ENCODE measurements around the gene GGTLC2.

Gene GGTLC2

DNA sequence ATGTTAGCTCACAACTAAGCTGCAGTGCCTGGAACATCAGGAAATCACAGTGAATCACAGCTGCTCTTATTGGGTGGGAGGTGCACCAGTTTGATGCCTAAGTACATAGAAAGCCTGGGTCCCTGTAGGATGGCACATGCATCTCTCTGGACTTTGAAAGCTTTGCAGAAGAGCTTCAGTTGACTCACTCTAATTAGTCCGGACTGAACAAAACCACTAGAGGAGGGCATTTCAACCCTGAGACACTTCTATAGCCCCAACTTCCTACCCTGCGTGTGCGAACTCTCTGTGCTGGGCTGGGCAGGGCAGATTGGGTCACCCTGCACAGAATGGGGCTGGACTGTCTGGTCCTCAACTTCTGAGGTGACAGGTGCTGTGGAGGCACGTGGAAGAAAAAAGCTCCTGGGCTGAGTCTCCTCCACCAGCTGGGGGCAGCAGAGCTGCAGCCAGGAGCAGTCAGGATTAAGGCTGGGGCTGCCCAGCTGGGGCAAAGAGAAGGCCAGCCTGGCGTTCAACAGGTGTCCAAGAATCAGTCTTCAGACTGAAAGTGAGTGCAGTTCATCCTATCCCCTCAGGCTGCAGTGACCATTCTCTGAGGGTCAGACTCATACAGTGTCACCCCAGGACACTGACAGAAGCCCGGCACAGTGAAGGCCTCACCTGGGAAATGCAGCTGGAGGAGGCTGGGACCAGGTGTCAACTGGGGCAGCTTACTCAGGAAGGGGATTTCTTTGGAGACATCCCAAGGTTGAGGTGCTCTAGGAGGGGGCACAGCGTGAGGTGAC, 22.1 kb downstream of the GGTLC2 start:
- DNase-seq: no peak
- peaks cover 0 to 4% (median 0%) of the 10 kb centered on the region in 3 donors for H3K9me3 ChIP-seq
- H3K4me1 ChIP-seq: no peaks in the 10 kb centered on the region
- TF ChIP-seq, protein P1, sequence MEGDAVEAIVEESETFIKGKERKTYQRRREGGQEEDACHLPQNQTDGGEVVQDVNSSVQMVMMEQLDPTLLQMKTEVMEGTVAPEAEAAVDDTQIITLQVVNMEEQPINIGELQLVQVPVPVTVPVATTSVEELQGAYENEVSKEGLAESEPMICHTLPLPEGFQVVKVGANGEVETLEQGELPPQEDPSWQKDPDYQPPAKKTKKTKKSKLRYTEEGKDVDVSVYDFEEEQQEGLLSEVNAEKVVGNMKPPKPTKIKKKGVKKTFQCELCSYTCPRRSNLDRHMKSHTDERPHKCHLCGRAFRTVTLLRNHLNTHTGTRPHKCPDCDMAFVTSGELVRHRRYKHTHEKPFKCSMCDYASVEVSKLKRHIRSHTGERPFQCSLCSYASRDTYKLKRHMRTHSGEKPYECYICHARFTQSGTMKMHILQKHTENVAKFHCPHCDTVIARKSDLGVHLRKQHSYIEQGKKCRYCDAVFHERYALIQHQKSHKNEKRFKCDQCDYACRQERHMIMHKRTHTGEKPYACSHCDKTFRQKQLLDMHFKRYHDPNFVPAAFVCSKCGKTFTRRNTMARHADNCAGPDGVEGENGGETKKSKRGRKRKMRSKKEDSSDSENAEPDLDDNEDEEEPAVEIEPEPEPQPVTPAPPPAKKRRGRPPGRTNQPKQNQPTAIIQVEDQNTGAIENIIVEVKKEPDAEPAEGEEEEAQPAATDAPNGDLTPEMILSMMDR (IDR thresholded peaks at IDR 0.05): no peak
- intact Hi-C loops (cut with DNase I; ENCODE audit: low total_unique reads): no loop called here
- no peak overlapping the region for H3K4me3 ChIP-seq
- no peak overlapping the region for H3K27ac ChIP-seq
- H3K36me3 ChIP-seq: no peaks in the 10 kb centered on the region
- H3K27me3 ChIP-seq: peaks cover 0 to 23% of the 10 kb centered on the region in 2 donors

DNA sequence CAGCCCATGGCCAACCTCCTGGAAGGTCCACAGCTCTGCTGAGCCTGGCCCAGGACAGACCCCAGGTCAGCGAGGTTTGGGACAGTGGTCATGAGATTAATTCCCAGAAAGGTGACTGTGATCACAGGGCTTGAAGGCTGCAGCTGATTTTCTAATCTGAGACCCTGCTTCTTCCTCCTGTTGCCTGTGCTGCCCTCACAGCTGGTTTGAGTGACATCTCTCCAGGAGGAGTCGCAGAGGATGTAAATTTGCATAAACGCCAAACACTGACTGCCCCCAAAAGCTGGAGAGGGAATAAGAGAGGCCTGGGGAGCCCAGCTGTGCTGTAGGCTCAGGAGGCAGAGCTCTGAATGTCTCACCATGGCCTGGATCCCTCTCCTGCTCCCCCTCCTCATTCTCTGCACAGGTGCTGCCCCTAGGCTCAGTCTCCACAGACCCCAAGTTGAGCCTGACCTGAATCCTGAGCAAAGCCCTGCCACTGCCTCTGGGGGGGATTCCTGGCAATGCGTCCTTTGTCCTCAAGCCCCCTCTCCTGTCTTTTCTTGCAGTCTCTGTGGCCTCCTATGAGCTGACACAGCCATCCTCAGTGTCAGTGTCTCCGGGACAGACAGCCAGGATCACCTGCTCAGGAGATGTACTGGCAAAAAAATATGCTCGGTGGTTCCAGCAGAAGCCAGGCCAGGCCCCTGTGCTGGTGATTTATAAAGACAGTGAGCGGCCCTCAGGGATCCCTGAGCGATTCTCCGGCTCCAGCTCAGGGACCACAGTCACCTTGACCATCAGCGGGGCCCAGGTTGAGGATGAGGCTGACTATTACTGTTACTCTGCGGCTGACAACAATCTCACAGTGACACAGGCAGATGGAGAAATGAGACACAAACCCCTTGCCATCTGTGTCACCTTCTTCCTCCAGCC, 23.8 kb downstream of the GGTLC2 start:
- peaks cover 0 to 24% of the 10 kb centered on the region in 2 donors for H3K27me3 ChIP-seq
- TF ChIP-seq, protein P1 (IDR thresholded peaks at IDR 0.05): no peak
- no peaks in the 10 kb centered on the region for H3K4me1 ChIP-seq
- no peak overlapping the region for H3K4me3 ChIP-seq
- no peak overlapping the region for H3K27ac ChIP-seq
- H3K36me3 ChIP-seq: no peaks in the 10 kb centered on the region
- intact Hi-C loops (cut with DNase I; ENCODE audit: low total_unique reads): no loop called here
- peaks cover 0 to 4% (median 0%) of the 10 kb centered on the region in 3 donors for H3K9me3 ChIP-seq
- no peak for DNase-seq

DNA sequence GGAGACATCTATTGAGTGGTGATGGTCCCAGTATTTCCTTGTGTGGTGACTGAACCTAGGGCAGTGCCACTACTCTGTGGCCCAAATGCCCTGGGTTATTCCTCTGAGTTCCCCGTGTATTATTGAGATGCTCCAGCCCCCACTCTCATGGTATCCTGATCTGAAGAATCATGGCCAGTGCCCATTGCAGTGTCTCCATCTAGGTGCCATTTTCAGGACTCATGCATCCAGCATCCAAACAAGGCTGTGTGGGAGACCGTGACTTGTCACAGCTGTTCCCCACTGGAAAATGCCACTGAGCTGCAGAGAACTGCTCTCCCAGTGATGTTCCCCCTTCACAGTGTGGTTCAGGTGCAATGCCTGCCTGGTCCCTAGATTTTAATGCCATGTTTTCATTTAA, 24.7 kb downstream of the GGTLC2 start:
- Histone ChIP-seq H3K4me3 (no peak overlapping the region), H3K36me3 (no peaks in the 10 kb centered on the region), H3K9me3 (peaks cover 0 to 4% (median 0%) of the 10 kb centered on the region in 3 donors), H3K27ac (no peak overlapping the region), H3K27me3 (peaks cover 0 to 29% of the 10 kb centered on the region in 2 donors), H3K4me1 (no peaks in the 10 kb centered on the region)
- no peak for DNase-seq
- TF ChIP-seq, protein P1 (IDR thresholded peaks at IDR 0.05): no peak
- intact Hi-C loops (cut with DNase I; ENCODE audit: low total_unique reads): no loop called here

DNA sequence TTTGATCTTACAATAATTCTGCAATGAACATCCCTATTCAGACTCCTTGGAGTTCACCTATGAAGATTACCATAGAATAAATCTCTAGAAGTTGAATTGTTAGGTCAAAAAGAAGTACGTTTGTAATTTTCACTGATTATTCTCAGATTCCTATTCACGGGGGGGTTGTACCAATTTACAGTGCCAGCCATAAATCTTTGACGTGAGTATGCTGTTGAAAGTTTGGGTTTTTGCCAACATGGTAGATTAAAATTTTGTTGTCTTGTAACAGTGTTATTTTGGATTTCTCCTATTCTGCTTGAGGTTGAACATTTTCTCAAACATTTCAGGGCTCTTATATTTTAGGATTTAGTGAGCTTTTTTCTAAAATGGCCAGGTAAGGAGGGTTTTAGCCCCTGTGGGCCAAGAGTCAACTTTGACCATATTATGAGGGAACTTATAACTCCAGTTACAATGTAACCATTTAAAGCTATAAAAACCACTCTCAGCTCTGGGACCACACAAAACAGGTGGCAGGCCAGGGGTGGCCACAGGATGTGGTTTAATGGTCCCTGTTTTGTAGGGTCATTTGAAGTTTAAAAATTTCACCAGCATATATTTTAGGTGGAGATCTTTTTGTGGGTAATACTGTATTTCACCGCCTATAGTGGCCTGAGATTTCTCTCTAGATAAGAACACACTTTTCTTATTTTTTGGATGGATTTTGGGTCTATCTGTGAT, 25.8 kb downstream of the GGTLC2 start:
- Histone ChIP-seq H3K4me3 (no peak overlapping the region), H3K4me1 (no peaks in the 10 kb centered on the region)
- TF ChIP-seq, protein P1 (IDR thresholded peaks at IDR 0.05): no peak

DNA sequence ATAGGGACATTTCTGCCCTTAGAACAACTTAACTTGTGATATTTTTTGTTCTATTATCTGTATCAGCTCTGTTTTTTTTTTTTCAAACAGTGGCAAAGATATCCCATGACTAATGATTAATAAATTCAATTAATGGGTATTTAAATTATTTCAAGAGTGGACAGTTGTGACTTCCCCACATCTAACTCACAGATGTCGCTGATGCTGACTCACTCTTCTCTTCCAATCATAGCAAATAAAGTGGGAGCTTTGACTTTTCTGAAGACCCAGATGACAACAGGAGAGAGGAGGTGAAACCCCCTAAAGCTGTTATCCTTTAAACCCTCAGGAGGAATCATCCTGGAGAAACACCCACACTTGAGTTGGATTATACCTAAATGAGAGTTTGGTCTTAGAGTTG, 27.1 kb downstream of the GGTLC2 start:
- Histone ChIP-seq H3K27ac (no peak overlapping the region), H3K9me3 (peaks cover 0 to 4% (median 0%) of the 10 kb centered on the region in 3 donors), H3K4me3 (no peak overlapping the region), H3K4me1 (no peaks in the 10 kb centered on the region), H3K27me3 (peaks cover 0 to 16% of the 10 kb centered on the region in 2 donors), H3K36me3 (no peaks in the 10 kb centered on the region)
- intact Hi-C loops (cut with DNase I; ENCODE audit: low total_unique reads): no loop called here
- no peak for DNase-seq
- TF ChIP-seq, protein P1 (IDR thresholded peaks at IDR 0.05): no peak

More for the DNA sequence above, 25.8 kb downstream of the GGTLC2 start:
- H3K27me3 ChIP-seq: peaks cover 0 to 24% of the 10 kb centered on the region in 2 donors
- no peak for DNase-seq
- H3K36me3 ChIP-seq: no peaks in the 10 kb centered on the region
- intact Hi-C loops (cut with DNase I; ENCODE audit: low total_unique reads): no loop called here
- peaks cover 0 to 4% (median 0%) of the 10 kb centered on the region in 3 donors for H3K9me3 ChIP-seq
- H3K27ac ChIP-seq: no peak overlapping the region

Data from tibial artery (tissue), 4 donors.